HG02623 (cell line): ENCODE measurements around the gene NOP56.

ENCODE experiments used
- ATAC-seq: cut with Tn5 transposase; IDR thresholded peaks from one replicate; pipeline ENCODE4 v1.9.1; 2021; ENCODE audit warnings: moderate library complexity; ENCODE audit not compliant: unreplicated experiment

Gene NOP56

GRCh38 chr20:2699775-2700413 lies 47.5 kb downstream of the NOP56 start:
- ATAC-seq, result no peak

GRCh38 chr20:2700913-2701620 lies 48.6 kb downstream of the NOP56 start:
- no peak for ATAC-seq

- ATAC-seq, result no peak
Observed at GRCh38 chr20:2701671-2702081, 49.2 kb downstream of the NOP56 start.

GRCh38 chr20:2703716-2704475 lies 51.5 kb downstream of the NOP56 start:
- ATAC-seq, result no peak

GRCh38 chr20:2705931-2706645 lies 53.7 kb downstream of the NOP56 start:
- no peak for ATAC-seq

GRCh38 chr20:2706688-2707352 lies 54.4 kb downstream of the NOP56 start:
- ATAC-seq, result no peak

GRCh38 chr20:2707353-2708072 lies 55.1 kb downstream of the NOP56 start:
- no peak for ATAC-seq
